Activated B cell treated with CpG ODN at 0.5 μM for 24 hours (primary cell): ENCODE results near the gene CDADC1. TPM values are rescaled to one million over a fixed set of nuclear protein-coding genes. Genes with fewer than 3 reads are reported as not detected.

Source experiments
- ATAC-seq: fragments of 200-7000 bp; cut with Tn5 transposase; one replicate; pipeline ENCODE4 v1.10.0; 2021; ENCODE audit warnings: low read depth, mild to moderate bottlenecking, moderate library complexity
- CTCF ChIA-PET: fragments of 350-600 bp; sonication (Branson Sonifier 250); formaldehyde crosslinking; loops from one replicate; lab custom pipeline; 2021; ENCODE audit warnings: antibody characterized with exemption; lab: Charles Lee
- POLR2A ChIA-PET: fragments of 350-600 bp; sonication (Branson Sonifier 250); formaldehyde crosslinking; loops from one replicate; lab custom pipeline; 2021; ENCODE audit warnings: antibody characterized with exemption; lab: Charles Lee
- DNase-seq: peaks from one replicate; pipeline ENCODE4 v3.0.0; 2022
- H3K27ac Mint-ChIP-seq: one replicate; pipeline ENCODE4 v1.8.0; 2020; ENCODE audit warnings: mixed read lengths
- H3K27me3 Mint-ChIP-seq: one replicate; pipeline ENCODE4 v1.8.0; 2021; ENCODE audit warnings: mixed read lengths
- H3K36me3 Mint-ChIP-seq: one replicate; pipeline ENCODE4 v1.8.0; 2021; ENCODE audit warnings: low read depth, mixed read lengths
- H3K4me1 Mint-ChIP-seq: one replicate; pipeline ENCODE4 v1.8.0; 2021; ENCODE audit warnings: mixed read lengths
- H3K4me3 Mint-ChIP-seq: one replicate; pipeline ENCODE4 v1.8.0; 2020; ENCODE audit warnings: mild to moderate bottlenecking, mixed read lengths
- H3K9me3 Mint-ChIP-seq: one replicate; pipeline ENCODE4 v1.8.0; 2020; ENCODE audit warnings: mixed read lengths
- CTCF ChIP-seq: fragments of 200-600 bp; IDR thresholded peaks from one replicate; pipeline ENCODE4 v1.8.0; 2022; ENCODE audit warnings: antibody characterized with exemption, mild to moderate bottlenecking
- intact Hi-C: fragments of 100-400 bp; cut with micrococcal nuclease; formaldehyde crosslinking; loops from one replicate; pipeline ENCODE4 v1.15.1; 2024
- total RNA-seq: library from RNA; stranded (reverse); gene quantifications from 2 replicates; pipeline ENCODE4 v1.2.3, GENCODE V29; 2022

CDADC1 gene
- total RNA-seq, 1 donor from 2014 or later: 10.4 TPM

DNA sequence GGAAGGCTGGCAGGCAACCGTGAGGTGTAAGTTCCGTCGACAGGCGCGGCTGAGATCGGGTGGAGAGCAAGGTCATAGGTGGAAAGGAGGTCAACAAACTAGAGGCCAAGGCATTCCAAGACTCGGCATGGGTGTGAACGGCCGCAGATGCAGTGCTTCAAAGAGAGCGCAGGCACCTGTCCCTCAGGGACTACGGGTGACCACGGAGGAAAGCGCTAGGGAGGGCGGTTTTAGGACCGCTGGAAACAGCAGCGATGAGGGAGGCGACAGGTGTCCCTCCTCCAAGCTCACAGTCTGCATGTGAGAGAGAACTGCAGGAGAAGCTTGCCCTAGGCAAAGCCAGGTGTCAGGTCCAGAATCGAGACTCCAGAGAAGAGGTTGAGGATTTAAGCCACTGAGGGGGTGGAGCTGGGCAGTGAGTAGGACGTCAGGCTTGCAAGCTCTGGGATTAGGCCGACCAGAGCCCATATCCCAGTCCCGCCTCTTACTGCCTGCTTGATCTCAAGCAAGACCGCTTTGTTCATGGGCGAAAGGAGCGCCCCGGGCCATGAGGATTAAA is 29.2 kb upstream of the CDADC1 start:
- peaks cover 49% of the 10 kb centered on the region for H3K27me3 Mint-ChIP-seq

GRCh38 chr13:49219647-49220035 is 28.1 kb upstream of the CDADC1 start:
- H3K27ac Mint-ChIP-seq: no peak overlapping the region
- no peak for DNase-seq
- peaks cover 7% of the 10 kb centered on the region for H3K9me3 Mint-ChIP-seq
- CTCF ChIA-PET: no interaction called here
- peaks cover 27% of the 10 kb centered on the region for H3K4me1 Mint-ChIP-seq
- intact Hi-C loops: no loop called here
- ATAC-seq: no peak
- POLR2A ChIA-PET: interaction anchor here (0.6 to 1.1 kb wide), 2 partner anchors 28 to 223 kb away, joined by 3 to 8 read pairs; partner anchors contain the start of gene CDADC1
- no peak for TF ChIP-seq CTCF
- H3K27me3 Mint-ChIP-seq: peaks cover 49% of the 10 kb centered on the region
- H3K4me3 Mint-ChIP-seq: peak overlapping the region; percentile 64
- no peaks in the 10 kb centered on the region for H3K36me3 Mint-ChIP-seq

More for the DNA sequence above, 29.2 kb upstream of the CDADC1 start:
- DNase-seq: no peak
- TF ChIP-seq CTCF: no peak
- Mint-ChIP-seq H3K9me3 (peaks cover 7% of the 10 kb centered on the region), H3K4me3 (no peak overlapping the region), H3K36me3 (no peaks in the 10 kb centered on the region), H3K27ac (no peak overlapping the region), H3K4me1 (peaks cover 38% of the 10 kb centered on the region)
- no peak for ATAC-seq
- intact Hi-C loops: no loop called here
- CTCF ChIA-PET: no interaction called here
- POLR2A ChIA-PET: interaction anchor here (1.0 to 1.1 kb wide), 2 partner anchors 9 to 29 kb away, joined by 3 read pairs; partner anchors contain the start of gene CDADC1

DNA sequence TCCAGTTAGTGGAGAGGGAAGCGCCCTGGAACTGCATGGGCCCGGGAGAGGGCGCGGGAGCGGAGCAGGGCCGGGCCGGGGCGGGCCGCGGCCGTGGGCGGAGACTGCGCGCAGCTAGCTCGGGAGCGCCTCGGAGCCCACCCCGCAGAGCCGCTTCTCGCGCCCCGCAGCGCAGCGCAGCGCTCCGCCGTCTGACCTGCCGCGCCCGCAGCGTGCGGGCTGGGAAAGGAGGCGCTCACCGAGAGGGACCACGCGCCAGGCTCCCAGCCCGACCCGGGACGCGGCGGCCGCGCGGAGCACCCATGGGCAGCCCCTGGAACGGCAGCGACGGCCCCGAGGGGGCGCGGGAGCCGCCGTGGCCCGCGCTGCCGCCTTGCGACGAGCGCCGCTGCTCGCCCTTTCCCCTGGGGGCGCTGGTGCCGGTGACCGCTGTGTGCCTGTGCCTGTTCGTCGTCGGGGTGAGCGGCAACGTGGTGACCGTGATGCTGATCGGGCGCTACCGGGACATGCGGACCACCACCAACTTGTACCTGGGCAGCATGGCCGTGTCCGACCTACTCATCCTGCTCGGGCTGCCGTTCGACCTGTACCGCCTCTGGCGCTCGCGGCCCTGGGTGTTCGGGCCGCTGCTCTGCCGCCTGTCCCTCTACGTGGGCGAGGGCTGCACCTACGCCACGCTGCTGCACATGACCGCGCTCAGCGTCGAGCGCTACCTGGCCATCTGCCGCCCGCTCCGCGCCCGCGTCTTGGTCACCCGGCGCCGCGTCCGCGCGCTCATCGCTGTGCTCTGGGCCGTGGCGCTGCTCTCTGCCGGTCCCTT is 27.5 kb upstream of the CDADC1 start, which contains the start of gene MLNR:
Gene MLNR, plus strand, starts transcription at position 303 of the 820 bp plus-strand sequence. Its CDS starts 0 bp downstream, at position 303.
- Mint-ChIP-seq H3K4me1 (peaks cover 21% of the 10 kb centered on the region), H3K27ac (no peak within 1 kb of the TSS), H3K9me3 (peaks cover 5% of the 10 kb centered on the region), H3K27me3 (peaks cover 49% of the 10 kb centered on the region), H3K36me3 (no peaks in the 10 kb centered on the region), H3K4me3 (peak within 1 kb of the TSS; percentile 72)
- peak; percentile 33 for DNase-seq
- ATAC-seq: peak; percentile 53
- TF ChIP-seq CTCF: no peak
- ChIA-PET CTCF (no interaction called here), POLR2A (no interaction called here)
- intact Hi-C loops: no loop called here

- DNase-seq: peak; percentile 19
- Mint-ChIP-seq H3K36me3 (no peaks in the 10 kb centered on the region), H3K9me3 (peaks cover 5% of the 10 kb centered on the region), H3K4me1 (peaks cover 18% of the 10 kb centered on the region), H3K27me3 (peaks cover 50% of the 10 kb centered on the region), H3K27ac (no peak overlapping the region), H3K4me3 (peak overlapping the region; percentile 72)
- POLR2A ChIA-PET: no interaction called here
- no peak for TF ChIP-seq CTCF
- ATAC-seq: no peak
- CTCF ChIA-PET: no interaction called here
- intact Hi-C loops: no loop called here
Observed at GRCh38 chr13:49220856-49221589, 26.7 kb upstream of the CDADC1 start.

- ATAC-seq (no peak), DNase-seq (no peak)
- H3K4me1 Mint-ChIP-seq: peaks cover 13% of the 10 kb centered on the region
- H3K9me3 Mint-ChIP-seq: no peaks in the 10 kb centered on the region
- POLR2A ChIA-PET: no interaction called here
- intact Hi-C loops: no loop called here
- CTCF ChIA-PET: no interaction called here
- H3K27ac Mint-ChIP-seq: no peak overlapping the region
- H3K27me3 Mint-ChIP-seq: peaks cover 50% of the 10 kb centered on the region
- TF ChIP-seq CTCF: no peak
- H3K4me3 Mint-ChIP-seq: no peak overlapping the region
- no peaks in the 10 kb centered on the region for H3K36me3 Mint-ChIP-seq
Observed at GRCh38 chr13:49221590-49221965, 26.1 kb upstream of the CDADC1 start.
